DND-41 (cell line): ENCODE measurements around the gene PTPN12.

Experiments used
- CTCF ChIP-seq: IDR thresholded peaks from 2 replicates; pipeline ENCODE4 v1.5.1; 2012; ENCODE audit warnings: borderline replicate concordance, low read length, moderate library complexity, mild to moderate bottlenecking; ENCODE audit not compliant: poor library complexity, severe bottlenecking; ENCODE audit errors: extremely low read depth
- EZH2 ChIP-seq: IDR thresholded peaks from 3 replicates; pipeline ENCODE4 v1.6.1; 2012; ENCODE audit warnings: borderline replicate concordance, low read depth, mild to moderate bottlenecking, moderate library complexity, low read length, inconsistent platforms; ENCODE audit not compliant: severe bottlenecking

DNA sequence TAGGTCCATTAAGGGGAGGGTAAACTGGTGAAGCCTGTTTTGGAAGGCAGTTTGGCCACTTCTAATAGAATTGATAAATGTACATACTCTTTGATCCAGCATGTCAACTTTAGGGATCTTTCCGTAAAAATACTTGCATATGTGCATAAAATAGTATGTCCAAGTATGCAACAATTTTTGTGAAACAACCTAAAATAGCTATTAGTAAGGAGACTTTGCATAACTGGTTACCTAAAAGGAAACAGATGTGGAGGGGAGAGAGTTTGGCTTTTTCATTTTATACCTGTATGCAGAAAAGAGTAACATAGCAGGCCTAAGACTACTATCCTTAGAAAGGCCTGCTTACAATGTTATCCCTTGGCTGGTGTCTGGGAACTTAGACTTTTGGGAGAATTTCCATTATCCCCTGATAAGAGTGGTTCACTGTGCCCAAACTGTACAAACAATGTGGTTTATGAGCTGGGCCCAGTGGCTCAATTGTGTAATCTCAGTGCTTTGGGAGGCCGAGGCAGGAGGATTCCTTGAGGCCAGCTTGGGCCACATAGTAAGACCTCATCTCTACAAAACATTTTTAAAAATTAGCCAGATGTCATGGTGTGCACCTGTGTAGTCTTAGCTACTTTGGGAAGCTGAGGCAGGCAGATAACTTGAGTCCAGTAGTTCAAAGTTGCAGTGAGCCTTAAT lies 21.3 kb downstream of the PTPN12 start:
- TF ChIP-seq CTCF (no peak), EZH2 (no peak)
